Panc1 (cell line): Measurements from ENCODE around the gene RAB12.

ENCODE experiments used
- TCF7L2 ChIP-seq: IDR thresholded peaks from 2 replicates; pipeline ENCODE4 v1.6.1; 2011; ENCODE audit warnings: mild to moderate bottlenecking, low read depth, low read length, inconsistent platforms
- TF ChIP-seq, protein P1 (sequence below): fragments of 450-650 bp; IDR thresholded peaks from 2 replicates; pipeline ENCODE4 v1.5.1; 2017; ENCODE audit warnings: mild to moderate bottlenecking

DNA sequence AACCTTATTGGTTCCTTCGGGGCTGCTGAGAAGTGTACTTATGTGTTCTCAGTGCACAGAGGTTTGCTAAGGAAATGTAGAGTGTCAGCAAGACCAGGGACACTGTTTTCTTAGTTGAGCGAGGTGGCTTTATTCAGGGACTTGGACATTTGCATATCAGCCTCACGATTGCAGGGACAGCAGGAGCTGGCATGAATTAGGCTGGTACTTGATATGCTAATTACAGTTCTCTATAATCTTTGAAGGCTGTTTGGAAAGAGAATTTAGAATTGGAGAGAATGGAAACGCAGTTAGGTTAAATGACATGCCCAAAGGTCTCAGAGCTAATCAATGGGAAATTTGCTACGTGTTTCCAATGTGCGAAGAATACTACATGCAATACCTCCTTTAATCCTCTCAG is 77.4 kb downstream of the RAB12 start:
- TF ChIP-seq, protein P1, sequence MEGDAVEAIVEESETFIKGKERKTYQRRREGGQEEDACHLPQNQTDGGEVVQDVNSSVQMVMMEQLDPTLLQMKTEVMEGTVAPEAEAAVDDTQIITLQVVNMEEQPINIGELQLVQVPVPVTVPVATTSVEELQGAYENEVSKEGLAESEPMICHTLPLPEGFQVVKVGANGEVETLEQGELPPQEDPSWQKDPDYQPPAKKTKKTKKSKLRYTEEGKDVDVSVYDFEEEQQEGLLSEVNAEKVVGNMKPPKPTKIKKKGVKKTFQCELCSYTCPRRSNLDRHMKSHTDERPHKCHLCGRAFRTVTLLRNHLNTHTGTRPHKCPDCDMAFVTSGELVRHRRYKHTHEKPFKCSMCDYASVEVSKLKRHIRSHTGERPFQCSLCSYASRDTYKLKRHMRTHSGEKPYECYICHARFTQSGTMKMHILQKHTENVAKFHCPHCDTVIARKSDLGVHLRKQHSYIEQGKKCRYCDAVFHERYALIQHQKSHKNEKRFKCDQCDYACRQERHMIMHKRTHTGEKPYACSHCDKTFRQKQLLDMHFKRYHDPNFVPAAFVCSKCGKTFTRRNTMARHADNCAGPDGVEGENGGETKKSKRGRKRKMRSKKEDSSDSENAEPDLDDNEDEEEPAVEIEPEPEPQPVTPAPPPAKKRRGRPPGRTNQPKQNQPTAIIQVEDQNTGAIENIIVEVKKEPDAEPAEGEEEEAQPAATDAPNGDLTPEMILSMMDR: no peak
- no peak for TF ChIP-seq TCF7L2
